CD1c-positive myeloid dendritic cell (primary cell): ENCODE results near the gene NECTIN4.
"Not testable (repeated sequence)": the region's sequence is repeated elsewhere in the genome, so short reads cannot be mapped to it uniquely, and the experiment has no call there.

ENCODE experiments used
- DNase-seq: peaks from one replicate; pipeline ENCODE4 v3.0.0-alpha.2; 2016; ENCODE audit errors: extremely low spot score

NECTIN4 gene

DNA sequence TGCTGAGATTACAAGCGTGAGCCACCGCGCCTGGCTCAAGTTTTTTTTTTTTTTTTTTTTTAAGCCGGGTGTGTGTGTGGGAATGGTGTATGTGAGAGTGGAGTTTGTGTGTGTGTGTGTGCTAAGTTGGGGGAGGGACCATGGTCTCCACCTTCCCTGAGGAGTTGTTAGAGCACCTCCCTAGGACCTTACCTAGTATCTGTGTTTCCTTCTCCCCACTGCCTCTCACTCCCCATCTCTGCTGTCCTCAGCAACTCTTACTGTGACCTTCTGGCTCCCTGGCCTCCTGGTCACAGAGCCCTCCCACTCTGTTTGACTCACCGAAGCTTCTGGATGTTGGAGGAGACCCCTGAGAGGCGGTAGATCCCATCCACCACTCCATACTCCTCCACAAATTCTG, 30.1 kb downstream of the NECTIN4 start:
- DNase-seq, result no peak

- DNase-seq, result no peak
These were observed 34.6 kb downstream of the NECTIN4 start for GRCh38 chr1:161054805-161055204.

DNA sequence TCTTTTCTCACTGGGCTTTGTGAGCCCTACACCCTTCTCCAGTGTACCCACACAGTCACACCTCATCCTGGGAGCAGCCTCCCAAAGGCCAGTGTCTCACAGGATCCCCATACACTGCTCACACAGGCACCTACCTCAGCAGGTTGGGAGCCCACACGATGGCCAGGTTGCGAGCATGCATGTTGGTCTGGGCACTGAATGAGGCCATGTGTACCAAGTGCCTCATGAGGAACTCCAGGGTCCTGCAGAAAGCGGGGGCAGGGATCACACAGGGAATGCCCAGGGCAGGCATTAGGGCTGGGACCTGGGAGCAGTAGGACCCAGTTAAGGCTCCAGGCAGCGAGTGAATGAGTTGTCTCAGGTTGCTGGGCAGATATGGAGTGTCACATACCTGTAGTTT, 35.1 kb downstream of the NECTIN4 start:
- DNase-seq, result no peak

GRCh38 chr1:161052899-161053298, 36.5 kb downstream of the NECTIN4 start:
- no peak for DNase-seq

- DNase-seq, result no peak
These were observed 38.1 kb downstream of the NECTIN4 start for GRCh38 chr1:161051219-161051618.

GRCh38 chr1:161048949-161049722, 40.2 kb downstream of the NECTIN4 start:
- DNase-seq, result no peak

DNA sequence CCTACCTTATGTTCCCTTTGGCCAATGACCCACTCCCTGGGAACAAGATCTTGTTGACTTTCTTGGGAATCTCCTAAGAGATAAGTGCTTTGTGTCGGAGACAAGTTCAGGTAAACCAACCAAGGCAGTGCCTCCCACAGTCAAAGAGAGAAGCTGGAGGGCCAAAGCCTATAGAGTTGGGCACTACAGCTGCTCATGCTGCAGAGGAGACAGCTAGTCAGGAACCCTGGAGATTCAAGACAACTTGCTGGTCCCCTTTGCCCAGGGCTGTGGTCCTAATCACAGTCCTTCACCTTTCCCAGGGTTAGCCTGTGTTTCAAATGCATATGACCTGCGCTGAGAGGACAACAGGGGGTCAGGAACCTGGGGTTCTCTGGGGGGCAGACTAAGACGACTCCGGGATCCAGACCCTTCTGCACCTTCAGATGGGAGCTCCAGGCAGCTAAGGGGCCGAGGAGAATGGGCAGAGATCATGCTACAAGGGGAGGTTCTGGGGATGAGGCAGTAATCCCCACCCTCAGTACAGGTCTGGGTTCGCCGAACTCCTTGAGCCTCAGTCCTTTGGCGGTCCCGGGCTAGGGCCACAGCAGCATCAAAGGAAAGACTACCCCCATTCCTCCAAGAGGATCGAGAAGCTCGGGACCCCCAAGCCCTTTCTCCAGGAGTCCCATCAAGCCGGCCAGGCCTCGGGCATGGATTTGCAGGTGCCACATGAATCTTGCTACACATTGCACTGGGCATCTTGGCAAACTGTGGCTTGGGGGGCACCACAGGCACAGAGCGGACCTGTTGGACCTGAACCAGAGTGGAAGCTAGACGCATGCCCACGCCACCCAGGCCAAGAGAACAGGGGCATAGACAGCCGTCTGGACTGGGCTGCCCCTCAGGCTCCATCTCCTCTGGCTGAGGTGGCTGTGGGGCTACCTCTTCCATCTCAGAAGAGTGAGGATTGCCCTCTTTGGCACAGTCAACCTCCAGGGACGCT, 41.6 kb downstream of the NECTIN4 start:
- DNase-seq, result no peak

DNA sequence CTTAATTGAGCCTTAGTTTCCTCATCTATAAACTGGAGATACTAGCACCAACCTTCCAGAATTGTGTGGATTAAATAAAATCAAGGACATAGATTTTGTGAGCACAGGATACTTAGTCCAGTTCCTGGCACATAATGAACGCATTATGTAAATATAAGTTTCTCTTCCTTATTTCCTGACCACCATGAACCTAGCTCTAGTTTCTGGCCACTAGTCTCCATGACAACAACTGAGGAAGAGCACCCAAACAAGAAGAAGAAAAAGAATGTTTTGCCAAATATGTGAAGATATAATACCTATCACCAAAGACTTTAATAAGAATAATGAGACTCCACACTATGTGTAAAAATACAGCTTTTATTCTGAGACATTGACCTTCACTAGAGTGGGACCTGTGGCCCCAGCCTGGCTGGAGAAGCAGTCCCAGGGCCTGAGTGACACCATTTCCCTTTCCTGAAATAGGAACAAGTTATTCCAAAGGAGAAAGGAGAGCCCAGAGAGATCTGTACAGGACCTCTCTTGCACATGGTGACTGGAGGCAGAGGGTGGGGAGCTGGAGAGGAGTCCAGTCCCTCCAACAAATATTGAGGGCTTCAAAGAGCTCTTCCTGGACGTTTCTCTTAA, 42.6 kb downstream of the NECTIN4 start:
- peak; percentile 89 for DNase-seq

GRCh38 chr1:161045736-161046604, 43.4 kb downstream of the NECTIN4 start, which contains the start of gene USF1:
TSS of gene USF1 (minus strand) at chr1:161045977. CDS start at chr1:161043275, 2,702 bp downstream.
- peak; percentile 98 for DNase-seq

DNA sequence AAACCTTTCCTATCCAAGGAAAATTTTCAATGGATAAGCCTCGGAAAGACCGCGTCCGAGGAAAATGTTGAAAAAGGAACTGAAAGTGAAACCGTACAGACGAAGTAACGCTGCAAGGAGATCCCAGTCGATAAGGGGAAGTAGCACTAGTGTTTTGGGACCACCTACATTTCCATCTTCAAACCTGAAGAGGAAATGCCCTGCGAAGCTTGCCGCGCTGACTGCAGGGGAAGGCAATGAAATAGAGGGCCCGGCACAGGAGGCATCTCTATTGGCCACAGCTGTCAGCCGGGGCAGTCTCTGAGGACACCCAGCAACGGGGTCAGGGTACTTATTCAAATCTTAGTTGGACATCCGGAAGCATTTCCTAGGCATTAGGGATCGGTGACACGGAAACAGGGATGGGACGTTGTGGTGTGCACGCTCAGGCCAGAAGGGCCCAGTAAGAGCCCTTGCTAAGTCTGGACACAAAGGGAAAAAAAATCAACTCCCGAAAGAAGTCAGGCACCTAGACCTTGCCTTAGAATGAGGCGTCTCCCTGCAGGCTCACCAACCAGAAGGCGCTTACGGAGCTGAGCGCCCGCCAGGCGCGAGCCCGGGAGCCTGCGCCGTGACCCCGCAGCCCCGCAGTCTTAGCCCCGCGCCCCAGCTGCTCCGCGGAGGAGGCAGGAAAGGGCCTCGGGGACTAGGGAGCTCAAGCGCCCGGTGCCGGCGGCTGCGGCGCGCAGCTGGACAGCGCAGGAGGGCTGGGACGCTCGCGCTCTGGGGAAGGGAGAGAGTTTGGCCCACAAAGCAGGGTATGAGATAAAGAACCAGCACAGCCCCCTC, 44.2 kb downstream of the NECTIN4 start:
- DNase-seq, result peak; percentile 93

GRCh38 chr1:161044535-161044907, 44.8 kb downstream of the NECTIN4 start:
- DNase-seq, result no peak

- no peak for DNase-seq
These were observed 49.8 kb downstream of the NECTIN4 start for GRCh38 chr1:161039546-161039945.

DNA sequence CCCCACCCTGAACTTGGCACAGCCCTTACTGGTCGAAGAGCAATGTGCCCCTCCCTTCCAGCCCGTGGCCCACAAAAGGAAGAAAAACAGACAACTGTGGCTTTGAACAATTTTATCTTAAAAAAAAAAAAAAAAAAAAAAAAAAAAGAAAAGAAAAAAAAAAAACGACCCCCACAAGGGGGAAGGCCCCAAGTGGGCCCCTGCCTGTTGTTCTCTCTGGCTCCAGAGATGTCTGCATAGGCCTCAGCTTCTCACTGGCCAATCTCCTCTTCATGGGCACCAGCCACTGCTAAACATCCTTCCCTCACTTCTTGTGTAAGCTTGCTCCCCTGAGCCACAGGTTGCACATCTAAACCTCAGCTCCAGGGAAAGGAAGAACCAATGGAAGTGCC, 50.2 kb downstream of the NECTIN4 start:
- no peak for DNase-seq

DNA sequence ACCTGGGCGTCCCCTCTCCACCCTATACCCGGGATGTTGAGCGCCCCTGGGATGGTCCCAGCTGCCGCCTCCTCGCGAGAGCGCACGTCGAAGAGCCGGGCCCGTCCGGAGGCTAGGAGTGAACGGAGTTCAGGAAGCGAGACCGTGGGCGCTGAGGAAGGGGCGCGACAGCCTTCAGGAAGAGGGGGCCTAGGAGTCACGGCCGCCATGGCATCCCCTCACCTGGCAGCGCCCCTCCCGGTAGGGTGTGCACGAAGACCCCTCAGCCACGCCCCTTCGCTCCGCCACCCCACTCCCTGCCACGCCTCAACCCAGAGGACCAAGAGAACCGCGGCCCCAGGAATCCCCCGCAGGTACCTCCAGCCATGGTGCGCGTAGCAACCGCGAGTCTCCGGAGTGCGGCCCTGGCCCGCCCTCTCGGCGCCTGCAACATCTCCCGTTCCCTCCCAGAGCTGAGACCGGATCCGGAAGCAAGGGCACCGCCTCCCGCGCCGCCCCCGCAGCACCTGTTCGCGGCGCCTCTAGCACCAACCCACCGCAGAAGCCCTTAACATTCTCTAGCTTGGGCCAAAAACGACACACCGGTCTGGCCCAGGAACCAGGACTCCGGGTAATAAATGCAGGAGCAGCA, 50.7 kb downstream of the NECTIN4 start, which contains the start of gene TSTD1:
Gene TSTD1 (minus strand): TSS at position 442 of the 631 bp plus-strand sequence. CDS start 75 bp downstream, at position 367.
- DNase-seq, result peak; percentile 76

- DNase-seq, result no peak
These were observed 51.5 kb downstream of the NECTIN4 start for GRCh38 chr1:161037661-161038522.

GRCh38 chr1:161033751-161034150, 55.6 kb downstream of the NECTIN4 start:
- DNase-seq, result no peak

GRCh38 chr1:161032409-161032808, 56.9 kb downstream of the NECTIN4 start:
- DNase-seq, result no peak

DNA sequence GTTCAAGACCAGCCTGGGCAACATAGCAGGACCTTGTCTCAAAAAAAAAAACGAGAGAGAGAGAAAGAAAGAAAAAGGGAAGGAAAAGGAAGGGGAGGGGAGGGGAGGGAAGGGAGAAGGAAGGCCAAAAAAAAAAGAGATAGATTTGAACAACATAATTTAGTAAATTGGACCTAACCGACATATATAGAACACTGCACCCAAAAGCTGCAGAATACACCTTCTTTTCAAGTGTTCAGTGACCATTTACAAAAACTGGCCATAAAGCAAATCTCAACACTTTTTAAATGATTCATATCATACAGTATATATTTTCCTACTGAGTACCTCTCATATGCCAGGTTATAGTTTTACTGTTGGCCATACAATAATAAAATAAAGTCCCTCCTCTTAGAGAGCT, 57.5 kb downstream of the NECTIN4 start:
- DNase-seq, result no peak

DNA sequence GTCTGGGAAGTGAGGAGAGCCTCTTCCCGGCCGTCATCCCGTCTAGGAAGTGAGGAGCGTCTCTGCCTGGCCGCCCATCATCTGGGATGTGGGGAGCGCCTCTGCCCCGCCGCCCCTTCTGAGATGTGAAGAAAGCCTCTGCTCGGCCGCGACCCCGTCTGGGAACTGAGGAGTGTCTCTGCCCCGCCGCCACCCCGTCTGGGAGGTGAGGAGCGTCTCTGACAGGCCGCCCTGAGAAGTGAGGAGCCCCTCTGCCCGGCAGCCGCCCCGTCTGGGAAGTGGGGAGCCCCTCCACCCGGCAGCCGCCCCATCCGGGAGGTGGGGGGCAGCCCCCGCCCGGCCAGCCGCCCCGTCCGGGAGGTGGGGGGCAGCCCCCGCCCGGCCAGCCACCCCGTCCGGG, 59.9 kb downstream of the NECTIN4 start:
- DNase-seq, result not testable (repeated sequence)
